Fibroblast of the aortic adventitia (primary cell): Measurements from ENCODE around the gene CAMTA1. TPM values are rescaled to one million over a fixed set of nuclear protein-coding genes. Genes with fewer than 3 reads are reported as not detected.

ENCODE experiments used
- DNase-seq: peaks from one replicate; pipeline ENCODE4 v3.0.0-alpha.2; 2010; ENCODE audit warnings: low read depth
- H3K4me3 ChIP-seq: 2 replicates; pipeline ENCODE4 v1.5.1; 2011; ENCODE audit warnings: low read depth, mild to moderate bottlenecking, control low read depth, low read length, moderate library complexity
- CTCF ChIP-seq: IDR thresholded peaks from 2 replicates; pipeline ENCODE4 v1.5.1; 2011; ENCODE audit warnings: mild to moderate bottlenecking, low read length, control low read depth, inconsistent platforms; ENCODE audit not compliant: insufficient read depth
- total RNA-seq: library from RNA; depleted of rRNA; stranded (reverse); fragments of >200 nt; gene quantifications from 2 replicates; pipeline ENCODE4 v1.2.3, GENCODE V29; 2012; ENCODE audit warnings: low replicate concordance

CAMTA1 gene
- total RNA-seq, 1 donor, result 91.9 TPM

- TF ChIP-seq CTCF, result no peak
- H3K4me3 ChIP-seq, result no peak overlapping the region
- DNase-seq, result no peak
Measured at GRCh38 chr1:7606096-7606495, 820.8 kb downstream of the CAMTA1 start.

- no peak for TF ChIP-seq CTCF
- H3K4me3 ChIP-seq, result no peak overlapping the region
- no peak for DNase-seq
Measured at GRCh38 chr1:7607097-7607496, 821.8 kb downstream of the CAMTA1 start.

GRCh38 chr1:7608628-7609305, 823.5 kb downstream of the CAMTA1 start:
- TF ChIP-seq CTCF, result no peak
- H3K4me3 ChIP-seq, result no peak overlapping the region
- DNase-seq, result no peak

- H3K4me3 ChIP-seq, result no peak overlapping the region
- no peak for DNase-seq
- no peak for TF ChIP-seq CTCF
Measured at GRCh38 chr1:7609311-7609994, 824.2 kb downstream of the CAMTA1 start.

- no peak for TF ChIP-seq CTCF
- DNase-seq, result no peak
- H3K4me3 ChIP-seq, result no peak overlapping the region
Measured at GRCh38 chr1:7610106-7610731, 825.0 kb downstream of the CAMTA1 start.

- TF ChIP-seq CTCF, result no peak
- no peak for DNase-seq
- no peak overlapping the region for H3K4me3 ChIP-seq
Measured at GRCh38 chr1:7610936-7611335, 825.7 kb downstream of the CAMTA1 start.
